ENCODE measurements around the gene ZNF462. TPM values are rescaled to one million over a fixed set of nuclear protein-coding genes. Genes with fewer than 3 reads are reported as not detected.

The ZNF462 gene
- total RNA-seq, 1 donor from 2014 or later = 2.2 TPM

DNA sequence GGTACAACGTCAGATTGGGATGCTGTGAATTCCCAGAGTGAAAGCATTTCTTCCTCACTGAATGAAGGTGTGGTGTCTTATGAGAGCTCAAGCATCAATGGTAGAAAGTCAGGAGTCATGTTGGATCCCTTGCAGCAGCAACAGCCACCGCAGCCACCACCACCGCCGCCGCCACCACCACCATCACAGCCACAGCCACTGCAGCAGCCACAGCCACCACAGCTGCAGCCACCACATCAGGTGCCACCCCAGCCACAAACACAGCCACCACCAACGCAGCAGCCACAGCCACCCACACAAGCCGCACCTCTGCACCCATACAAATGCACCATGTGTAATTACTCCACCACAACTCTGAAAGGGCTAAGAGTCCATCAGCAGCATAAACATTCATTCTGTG is 62.4 kb downstream of the ZNF462 start:
- DNase-seq (ENCODE audit: low spot score) (no peak), ATAC-seq (no peak)

DNA sequence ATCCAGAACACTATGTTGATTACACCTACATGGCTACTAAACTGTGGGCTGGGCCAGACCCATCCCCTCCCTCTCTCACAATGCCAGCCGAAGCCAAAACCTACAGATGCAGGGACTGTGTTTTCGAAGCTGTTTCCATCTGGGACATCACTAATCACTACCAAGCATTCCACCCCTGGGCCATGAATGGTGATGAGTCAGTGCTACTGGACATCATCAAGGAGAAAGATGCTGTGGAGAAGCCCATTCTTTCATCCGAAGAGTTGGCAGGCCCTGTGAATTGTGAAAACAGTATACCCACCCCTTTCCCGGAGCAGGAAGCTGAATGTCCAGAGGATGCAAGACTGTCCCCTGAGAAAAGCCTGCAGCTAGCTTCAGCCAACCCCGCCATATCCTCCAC is 65.0 kb downstream of the ZNF462 start:
- DNase-seq (ENCODE audit: low spot score) = no peak
- ATAC-seq = no peak

DNA sequence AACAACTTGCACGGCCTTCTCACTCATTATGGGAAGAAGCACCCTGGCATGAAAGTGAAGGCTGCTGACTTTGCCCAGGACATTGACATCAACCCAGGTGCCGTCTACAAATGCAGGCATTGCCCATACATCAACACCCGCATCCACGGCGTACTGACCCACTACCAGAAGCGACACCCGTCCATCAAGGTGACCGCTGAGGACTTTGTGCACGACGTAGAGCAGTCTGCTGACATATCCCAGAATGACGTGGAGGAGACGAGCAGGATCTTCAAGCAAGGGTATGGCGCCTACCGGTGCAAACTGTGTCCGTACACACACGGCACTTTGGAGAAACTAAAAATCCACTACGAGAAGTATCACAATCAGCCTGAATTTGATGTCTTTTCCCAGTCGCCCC is 65.4 kb downstream of the ZNF462 start:
- no peak for DNase-seq (ENCODE audit: low spot score)
- no peak for ATAC-seq

DNA sequence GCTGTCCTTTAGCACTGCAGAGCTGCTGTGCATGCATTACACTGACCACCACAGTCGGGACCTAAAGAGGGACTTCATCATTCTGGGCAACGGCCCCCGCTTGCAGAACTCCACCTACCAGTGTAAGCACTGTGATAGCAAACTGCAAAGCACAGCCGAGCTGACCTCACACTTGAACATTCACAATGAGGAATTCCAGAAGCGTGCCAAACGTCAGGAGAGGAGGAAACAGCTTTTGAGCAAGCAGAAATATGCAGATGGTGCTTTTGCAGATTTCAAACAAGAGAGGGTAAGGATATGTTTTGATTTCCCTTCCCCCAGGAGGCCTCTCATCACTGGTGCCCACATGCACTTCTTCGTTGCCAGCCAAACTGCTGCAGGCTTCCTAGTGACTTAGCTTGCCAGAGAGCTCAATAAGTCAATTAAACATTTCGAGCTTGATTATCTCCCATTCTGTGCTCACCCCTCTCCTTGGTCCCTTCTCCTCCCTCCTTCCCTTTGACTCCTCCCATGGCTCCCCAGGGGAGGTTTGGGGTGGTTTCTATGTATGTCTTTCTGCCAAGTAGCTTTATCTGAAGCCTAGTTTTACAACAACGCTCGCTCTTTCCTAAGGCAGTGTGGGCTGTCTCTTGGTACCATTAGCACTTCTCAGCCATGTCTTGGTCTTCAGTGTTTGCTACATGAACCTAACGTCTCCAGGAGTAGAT is 66.7 kb downstream of the ZNF462 start:
- DNase-seq (ENCODE audit: low spot score) (no peak), ATAC-seq (no peak)

DNA sequence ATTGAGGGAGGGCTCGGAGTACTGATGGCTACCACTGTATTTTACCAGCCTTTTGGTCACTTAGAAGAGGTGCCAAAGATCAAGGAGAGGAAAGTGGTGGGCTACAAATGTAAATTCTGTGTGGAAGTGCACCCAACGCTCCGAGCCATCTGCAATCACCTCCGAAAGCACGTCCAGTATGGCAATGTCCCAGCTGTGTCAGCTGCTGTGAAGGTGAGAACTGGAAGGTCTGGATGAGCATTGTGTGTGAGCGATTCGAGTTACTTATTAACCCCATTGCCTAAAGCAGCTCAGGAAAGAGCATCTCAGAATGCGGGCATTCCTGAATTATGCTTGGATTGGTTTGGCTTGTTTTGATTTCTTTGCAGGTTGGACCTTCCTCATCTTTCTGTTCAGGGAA is 67.5 kb downstream of the ZNF462 start:
- peak; percentile 64 for ATAC-seq
- no peak for DNase-seq (ENCODE audit: low spot score)

DNA sequence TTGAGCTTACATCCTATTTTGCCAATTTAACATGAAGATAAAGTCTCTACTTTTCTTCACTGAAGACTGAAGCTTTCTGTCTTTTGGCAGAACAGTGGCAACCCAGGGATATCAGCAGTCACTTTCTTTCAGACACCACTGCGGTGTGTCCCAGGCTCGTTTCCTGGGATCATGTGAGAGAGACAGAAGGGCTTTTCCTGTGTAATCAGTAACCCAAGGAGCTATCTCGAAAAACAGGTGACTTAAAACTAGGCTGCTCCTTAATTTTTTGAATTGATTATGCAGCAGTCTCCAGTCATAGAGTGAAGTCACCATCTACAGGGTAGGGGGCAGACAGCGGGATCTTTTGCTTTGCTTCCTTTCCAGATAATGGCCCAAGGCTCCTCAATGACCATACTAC is 68.5 kb downstream of the ZNF462 start:
- DNase-seq (ENCODE audit: low spot score) (no peak), ATAC-seq (no peak)

DNA sequence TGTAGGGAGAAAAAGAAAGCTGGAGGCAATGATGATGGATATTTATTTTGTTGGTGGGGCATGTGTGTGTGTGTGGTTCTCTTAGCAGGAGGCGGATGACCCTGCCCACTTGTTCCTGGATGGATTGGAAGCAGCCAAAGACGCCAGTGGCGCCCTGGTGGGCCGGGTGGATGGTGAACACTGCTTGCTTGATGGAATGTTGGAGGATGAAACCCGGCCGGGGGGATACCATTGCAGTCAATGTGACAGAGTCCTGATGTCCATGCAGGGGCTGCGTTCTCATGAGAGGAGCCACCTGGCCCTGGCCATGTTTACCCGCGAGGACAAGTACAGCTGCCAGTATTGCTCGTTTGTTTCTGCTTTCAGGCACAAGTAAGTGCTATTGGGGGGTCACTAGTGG is 69.2 kb downstream of the ZNF462 start:
- DNase-seq (ENCODE audit: low spot score) (no peak), ATAC-seq (no peak)

DNA sequence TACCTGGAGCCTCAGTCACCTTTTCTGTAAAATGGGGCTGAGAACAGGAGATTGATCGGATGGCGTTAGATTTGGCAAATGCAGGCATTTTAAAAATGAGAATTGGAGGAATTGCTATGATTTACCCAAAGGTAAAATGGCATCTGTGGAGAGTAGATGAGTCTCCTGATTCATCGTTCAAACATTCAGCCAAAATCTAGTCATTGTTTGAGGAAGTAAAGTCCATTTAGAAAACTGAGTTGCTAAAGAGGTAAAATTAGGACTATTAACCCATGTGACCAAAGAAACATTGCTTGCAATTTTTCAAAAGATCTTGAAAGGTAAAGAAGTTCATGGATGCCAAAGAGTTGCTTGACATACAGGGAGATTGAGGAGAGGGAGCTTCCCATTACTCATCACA is 69.7 kb downstream of the ZNF462 start:
- ATAC-seq (peak; percentile 81), DNase-seq (ENCODE audit: low spot score) (no peak)

DNA sequence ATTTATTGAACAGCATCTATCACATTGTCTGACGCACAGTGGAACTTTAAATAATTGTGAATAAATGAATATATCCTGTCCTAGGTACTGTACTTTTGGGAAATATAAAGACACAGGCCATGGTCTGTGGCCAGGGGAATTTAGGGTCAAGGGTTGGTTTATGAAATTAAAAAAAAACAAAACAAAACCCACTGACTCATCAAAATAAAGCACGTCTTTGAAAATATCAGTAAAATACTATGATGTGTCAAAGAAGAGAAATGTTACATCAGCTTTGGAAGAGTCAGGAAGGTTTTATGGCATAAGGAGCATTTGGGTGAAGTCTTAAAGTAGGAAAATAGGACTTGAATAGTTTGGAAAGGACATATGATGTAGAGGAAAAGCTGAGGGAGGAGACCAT is 70.5 kb downstream of the ZNF462 start:
- no peak for ATAC-seq
- DNase-seq (ENCODE audit: low spot score) = no peak

DNA sequence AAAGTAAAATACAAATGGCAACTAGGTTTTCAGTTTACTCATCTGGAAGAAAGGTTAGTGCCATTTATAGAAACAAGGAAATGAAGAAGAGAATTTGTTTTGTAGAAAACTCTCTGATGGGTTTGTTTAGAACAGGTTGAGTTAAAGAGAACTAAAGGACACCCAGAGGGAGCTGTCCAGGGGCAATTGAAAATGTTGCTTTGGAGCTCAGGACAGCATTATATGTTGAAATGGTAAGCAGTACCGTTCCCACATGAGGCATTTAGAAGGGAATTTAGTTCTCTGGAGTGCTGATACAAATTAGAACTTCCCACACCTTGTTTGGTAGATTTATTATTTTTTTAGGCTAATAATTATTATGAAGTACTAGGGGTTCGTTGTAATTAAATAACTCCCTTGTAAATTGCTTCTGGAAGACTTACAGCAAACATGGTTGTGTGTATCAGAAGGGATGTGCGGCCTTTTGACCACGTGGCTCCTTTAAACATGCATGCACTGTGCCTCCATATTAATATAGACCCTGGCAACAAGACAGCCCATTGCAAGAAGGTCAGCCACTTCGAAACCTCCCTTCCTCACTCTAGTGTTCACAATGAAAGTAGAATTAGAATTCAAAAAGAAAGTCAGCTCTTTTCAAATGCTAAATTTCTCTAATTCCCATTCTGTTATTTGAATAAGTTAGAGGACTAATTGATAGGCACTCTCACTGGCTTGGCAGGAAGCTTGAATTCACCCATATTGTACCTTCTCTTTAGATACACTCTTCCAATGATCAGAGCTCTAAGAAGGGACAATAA is 71.7 kb downstream of the ZNF462 start:
- ATAC-seq (no peak), DNase-seq (ENCODE audit: low spot score) (no peak)

DNA sequence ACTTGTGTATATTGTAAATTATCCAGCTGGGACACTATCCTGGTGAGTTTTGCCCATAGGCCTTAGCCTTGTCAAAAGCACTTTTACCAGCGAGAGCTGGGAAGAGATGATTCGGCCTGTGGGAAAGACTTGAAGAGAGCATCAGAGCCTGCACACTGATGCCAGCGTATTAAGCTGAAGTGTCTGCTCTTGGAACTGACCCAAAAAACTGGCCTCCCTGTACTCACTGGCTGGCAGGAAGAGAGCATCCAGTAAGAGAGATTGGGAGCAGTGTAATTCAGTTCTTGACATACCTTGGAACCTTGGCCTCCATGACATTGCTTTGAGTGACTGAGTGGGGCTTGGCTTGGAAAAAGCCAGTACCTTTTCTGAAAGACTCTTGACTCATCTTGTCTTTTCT is 73.7 kb downstream of the ZNF462 start:
- DNase-seq (ENCODE audit: low spot score) = no peak
- no peak for ATAC-seq

DNA sequence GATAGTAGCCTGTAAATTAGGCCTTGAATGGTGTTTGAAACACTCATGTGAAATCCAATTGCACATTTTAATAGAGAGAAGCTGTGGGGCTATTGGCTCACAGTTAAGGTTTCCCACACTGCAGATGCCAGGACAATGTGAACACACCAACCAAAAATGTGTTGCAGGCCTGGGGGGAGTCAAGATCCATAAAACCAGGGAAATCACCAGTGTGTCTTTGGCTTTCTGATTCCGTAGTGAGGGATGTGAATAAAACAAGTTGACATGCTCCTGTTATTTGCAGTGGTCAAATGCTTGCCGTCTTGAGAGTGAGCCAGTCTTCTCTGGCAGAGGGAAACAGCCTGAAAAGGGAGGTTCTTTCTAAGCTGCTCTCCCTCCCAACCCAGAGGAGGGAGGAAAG is 79.0 kb downstream of the ZNF462 start:
- ATAC-seq (no peak), DNase-seq (ENCODE audit: low spot score) (no peak)

DNA sequence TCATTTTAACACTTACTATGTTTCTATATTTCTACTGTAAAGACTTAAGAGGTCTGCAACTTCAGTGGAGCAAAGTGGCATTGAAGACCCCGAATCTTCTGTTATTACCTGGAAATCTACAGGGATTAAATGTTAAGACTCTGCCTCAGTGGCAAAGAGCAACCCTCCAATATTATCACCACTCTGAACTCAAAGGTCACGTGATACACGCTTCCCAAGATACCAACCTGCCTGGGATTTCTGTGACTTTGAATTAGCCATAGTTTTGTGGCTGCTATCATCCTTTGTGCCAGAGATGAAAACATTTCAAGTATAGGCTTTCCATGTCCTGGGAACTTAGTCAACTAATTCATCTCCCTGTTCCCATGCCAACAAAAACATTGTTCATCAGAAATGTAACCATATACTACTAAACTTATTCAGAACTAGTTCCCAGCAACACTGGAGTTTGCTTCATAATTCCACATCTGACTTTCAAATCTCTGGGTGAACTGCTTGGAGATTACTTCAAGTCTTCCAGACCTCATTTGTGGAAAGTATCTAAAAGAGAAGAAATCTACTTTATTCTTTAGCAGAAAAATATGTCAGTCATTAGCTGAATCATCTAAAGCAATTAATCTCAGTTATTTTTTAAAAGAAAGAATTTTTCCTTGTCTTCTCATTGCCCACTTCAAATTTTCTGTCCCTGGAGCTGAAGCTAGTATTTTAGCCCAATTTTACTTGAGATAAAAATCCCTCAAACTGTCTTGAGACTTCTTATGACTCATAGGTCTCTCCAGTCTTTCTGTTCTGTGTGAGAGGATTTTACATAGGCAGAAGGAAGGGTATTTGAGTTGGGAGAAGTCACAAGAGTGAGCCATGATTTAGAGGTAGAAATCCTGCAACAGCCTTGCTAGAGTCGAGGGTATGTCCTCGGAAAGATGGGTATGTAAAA is 83.0 kb downstream of the ZNF462 start:
- DNase-seq (ENCODE audit: low spot score) (no peak), ATAC-seq (no peak)

DNA sequence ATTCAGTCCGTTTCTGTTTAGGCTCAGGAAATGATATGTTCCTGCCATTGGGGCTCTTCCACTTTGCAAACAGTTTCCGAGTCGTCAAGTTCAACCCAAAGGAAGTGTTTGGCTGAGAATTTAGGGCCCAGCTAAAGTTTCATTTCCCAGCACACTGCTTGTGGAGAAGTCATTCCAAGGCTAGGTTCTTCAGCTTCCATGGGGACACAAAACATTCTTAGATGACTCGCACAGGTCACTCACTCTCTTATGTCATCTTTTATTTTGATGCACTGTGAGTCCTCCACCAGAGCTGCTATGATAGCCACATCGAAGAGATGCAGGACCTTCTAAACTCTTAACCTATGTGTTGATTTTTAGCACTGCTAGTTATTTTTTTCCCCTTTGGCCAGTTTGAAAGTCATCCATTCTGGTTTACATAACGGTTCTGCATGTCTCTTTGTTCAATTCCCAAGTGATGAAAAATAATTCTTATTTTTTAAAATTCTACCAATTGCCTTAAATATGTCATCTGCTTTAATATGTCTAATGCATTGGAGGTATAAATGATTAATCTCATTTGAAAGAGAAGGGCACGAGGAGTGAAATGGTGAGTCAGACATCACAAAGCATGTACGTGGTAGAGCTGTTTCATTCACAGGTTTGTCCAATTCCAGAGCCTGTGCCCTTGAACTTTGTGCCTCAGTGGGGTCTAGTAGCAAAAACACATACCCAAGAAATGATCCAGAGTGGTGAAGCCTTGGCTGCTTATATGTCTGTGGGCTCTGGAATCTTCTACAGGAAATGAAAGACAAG is 84.3 kb downstream of the ZNF462 start:
- no peak for ATAC-seq
- no peak for DNase-seq (ENCODE audit: low spot score)

DNA sequence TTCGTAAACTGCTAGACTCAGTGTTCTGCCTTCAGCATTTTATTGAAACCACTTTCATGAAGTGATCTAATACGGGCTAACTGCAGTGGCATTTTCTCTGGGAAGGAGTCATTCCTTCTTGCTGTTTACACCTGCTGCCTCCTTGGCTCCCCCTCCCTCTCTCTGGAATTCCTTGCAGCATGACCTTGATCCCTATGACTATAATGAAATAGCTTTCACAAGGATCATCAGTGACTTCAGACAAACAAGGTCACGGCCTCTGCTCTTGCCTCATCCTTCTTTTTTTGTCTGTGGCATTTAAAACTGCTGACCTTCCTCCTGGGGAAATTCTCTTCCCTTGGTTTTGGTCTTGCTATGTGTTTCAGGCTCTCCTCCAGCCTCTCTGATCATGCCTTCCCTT is 90.2 kb downstream of the ZNF462 start:
- ATAC-seq = no peak
- DNase-seq (ENCODE audit: low spot score) = no peak

DNA sequence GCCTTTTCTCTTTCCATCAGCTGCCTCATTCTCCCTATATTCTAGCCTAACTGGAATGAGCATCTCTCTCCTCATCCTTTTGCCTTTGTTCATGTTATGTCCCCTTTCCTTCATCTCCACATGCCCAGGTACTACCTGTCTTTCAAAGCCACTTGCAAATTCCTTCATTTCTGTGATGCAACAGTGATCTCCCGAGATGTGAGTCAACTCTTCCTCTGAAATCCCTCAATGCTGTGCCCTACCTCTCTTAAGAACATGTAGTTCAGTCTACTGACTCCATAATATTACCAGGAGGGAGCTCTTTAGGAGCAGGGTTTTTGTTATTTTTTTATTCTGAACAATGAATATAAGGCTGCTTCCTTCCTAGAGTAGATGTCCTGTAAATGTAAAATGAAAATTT is 91.6 kb downstream of the ZNF462 start:
- ATAC-seq (no peak), DNase-seq (ENCODE audit: low spot score) (no peak)

DNA sequence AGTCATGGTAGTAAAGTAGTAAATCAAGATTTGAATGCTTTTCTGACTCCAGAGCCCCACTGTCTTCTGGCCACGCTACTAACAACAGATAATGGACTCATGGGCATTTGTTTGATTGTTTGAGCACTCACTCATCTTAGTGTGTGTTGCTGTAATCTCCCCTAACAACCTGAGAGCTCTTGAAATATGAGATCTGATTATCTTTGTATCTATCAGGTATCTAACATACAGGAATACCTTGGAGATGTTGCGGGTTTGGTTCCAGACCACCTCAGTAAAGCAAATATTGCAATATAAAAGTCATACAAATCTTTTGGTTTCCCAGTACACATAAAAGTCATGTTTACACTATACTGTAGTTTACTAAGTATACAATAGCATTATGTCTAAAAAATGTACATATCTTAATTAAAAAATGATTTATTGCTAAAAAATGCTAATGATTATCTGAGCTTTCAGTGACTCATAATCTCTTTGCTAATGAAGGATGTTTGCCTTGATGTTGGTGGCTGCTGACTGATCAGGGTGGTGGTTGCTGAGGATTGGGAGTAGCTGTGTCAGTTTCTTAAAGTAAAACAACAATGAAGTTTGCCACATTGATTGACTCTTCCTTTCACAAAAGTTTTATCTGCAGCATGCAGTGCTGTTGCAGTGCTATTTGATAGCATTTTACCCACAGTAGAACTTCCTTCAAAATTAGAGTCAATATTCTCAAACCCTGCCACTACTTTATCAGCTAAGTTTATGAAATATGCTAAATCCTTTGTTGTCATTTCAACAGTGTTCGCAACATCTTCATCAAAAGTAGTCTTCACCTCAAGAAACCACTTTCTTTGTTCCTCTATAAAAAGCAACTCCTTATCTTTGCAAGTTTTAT is 92.2 kb downstream of the ZNF462 start:
- ATAC-seq (no peak), DNase-seq (ENCODE audit: low spot score) (no peak)

DNA sequence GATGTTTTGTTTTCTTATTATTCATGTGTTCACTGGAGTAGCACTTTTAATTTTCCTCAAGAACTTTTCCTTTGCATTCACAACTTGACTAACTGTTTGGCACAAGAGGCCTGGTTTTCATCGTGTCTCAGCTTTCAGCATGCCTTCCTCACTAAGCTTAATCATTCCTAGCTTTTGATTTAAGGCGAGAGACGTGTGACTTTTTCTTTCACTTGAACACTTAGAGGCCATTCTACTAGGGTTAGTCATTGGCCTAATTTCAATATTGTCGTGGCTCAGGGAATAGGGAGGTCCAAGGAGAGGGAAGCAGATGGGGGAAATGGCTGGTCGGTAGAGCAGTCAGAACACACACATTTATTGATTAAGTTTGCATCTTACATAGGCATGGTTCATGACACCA is 94.0 kb downstream of the ZNF462 start:
- no peak for DNase-seq (ENCODE audit: low spot score)
- ATAC-seq = no peak

DNA sequence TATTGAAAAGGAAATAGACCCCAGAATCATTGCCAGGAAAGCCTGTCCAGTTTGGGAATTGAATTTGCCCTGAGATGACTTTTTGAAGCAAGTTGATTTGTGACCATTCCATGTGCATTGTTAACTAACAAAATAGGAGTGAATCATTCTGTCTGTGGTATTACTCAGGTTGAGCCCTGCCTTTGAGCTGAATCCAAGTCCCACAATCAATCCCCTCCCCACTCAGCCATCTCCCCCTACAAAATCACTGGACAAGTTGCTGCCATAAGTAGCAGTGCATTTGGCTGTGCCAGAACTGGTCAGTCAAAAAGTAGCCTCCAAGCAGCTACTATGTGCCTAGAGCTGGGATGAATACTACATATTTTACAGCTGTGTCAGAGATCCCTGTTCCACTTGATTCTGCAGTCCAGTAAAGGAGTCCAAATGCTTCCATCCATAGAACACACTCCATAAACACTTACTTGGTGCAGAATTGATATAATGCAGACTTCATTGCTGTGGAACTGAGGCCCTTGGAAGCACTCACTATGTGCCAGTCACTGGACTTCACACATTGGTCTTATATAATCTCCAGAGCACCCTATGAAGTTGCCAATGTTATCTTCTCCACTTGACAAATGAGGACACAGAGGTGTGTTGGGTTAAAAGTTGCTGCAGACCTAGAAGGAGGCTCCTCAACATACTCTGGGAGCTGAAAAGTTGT is 96.1 kb downstream of the ZNF462 start:
- no peak for ATAC-seq

More for the DNA sequence above, 96.1 kb downstream of the ZNF462 start:
- DNase-seq (ENCODE audit: low spot score) = no peak

Measured in left lobe of liver (tissue), 2 donors.